Endothelial cell of umbilical vein (primary cell): ENCODE data around the gene CZIB. TPM values are rescaled to one million over a fixed set of nuclear protein-coding genes. Genes with fewer than 3 reads are reported as not detected.

ENCODE experiments used
- BruUV-seq: library from RNA; stranded (reverse); fragments of 400-500 nt; replicated peaks from 2 replicates; lab custom pipeline; 2021; lab: Mats Ljungman, UMichigan
- CTCF ChIA-PET: fragments of 300-600, 350-600 bp; sonication (Branson Sonifier 250); formaldehyde crosslinking; loops from one replicate; lab custom pipeline; 2021; ENCODE audit warnings: antibody characterized with exemption, inconsistent platforms; lab: Charles Lee
- POLR2A ChIA-PET: fragments of 300-600, 350-600 bp; sonication (Branson Sonifier 250); formaldehyde crosslinking; loops from one replicate; lab custom pipeline; 2021; ENCODE audit warnings: antibody characterized with exemption, inconsistent platforms; lab: Charles Lee
- DNase-seq: peaks from one replicate; pipeline ENCODE4 v3.0.0-alpha.2; 2011; ENCODE audit warnings: low read depth, low spot score
- FAIRE-seq: peaks from 2 replicates; lab custom pipeline; 2011; peaks lifted over from hg19 to GRCh38; lab: Jason Lieb, UNC
- H2AFZ ChIP-seq: 2 replicates; pipeline ENCODE4 v1.6.0; 2012; ENCODE audit warnings: low read depth, low read length, control low read depth, inconsistent platforms
- H3K27ac ChIP-seq: 2 replicates; pipeline ENCODE4 v1.5.1; 2011; ENCODE audit warnings: low read depth, mild to moderate bottlenecking, control low read depth, low read length, moderate library complexity; ENCODE audit not compliant: insufficient read depth
- H3K27me3 ChIP-seq, 2 experiments: 2 replicates each; pipeline versions ENCODE4 v1.6.0 to v1.6.1; 2011; ENCODE audit warnings: low read length in 2 of 2, mixed read lengths in 1 of 2; ENCODE audit not compliant: control insufficient read depth in 2 of 2, insufficient read depth in 2 of 2
- H3K36me3 ChIP-seq, 2 experiments: 2 replicates in 1 of 2; 3 replicates in 1 of 2; pipeline ENCODE4 v1.5.1; 2011; ENCODE audit warnings: low read length in 2 of 2, mild to moderate bottlenecking in 1 of 2, moderate library complexity in 1 of 2; ENCODE audit not compliant: control insufficient read depth in 2 of 2, insufficient read depth in 2 of 2; ENCODE audit errors: extremely low read depth in 1 of 2
- H3K4me1 ChIP-seq: 3 replicates; pipeline ENCODE4 v1.5.1; 2011; ENCODE audit warnings: mild to moderate bottlenecking, low read length; ENCODE audit not compliant: control insufficient read depth, insufficient read depth; ENCODE audit errors: extremely low read depth
- H3K4me2 ChIP-seq: 2 replicates; pipeline ENCODE4 v1.6.1; 2011; ENCODE audit warnings: low read length, control low read depth, mixed read lengths; ENCODE audit not compliant: insufficient read depth
- H3K4me3 ChIP-seq, 3 experiments: fragments of 200-600 bp in 1 of 3; sonication (generic), shearing (Covaris generic) in 1 of 3; replicated peaks in 1 of 3; 2 replicates each; pipeline ENCODE4 v1.5.1; 2011 to 2016; ENCODE audit warnings: control low read depth in 3 of 3, low read length in 3 of 3, mild to moderate bottlenecking in 2 of 3, inconsistent platforms in 1 of 3, low read depth in 1 of 3, moderate library complexity in 1 of 3; ENCODE audit not compliant: insufficient read depth in 1 of 3
- H3K79me2 ChIP-seq: 2 replicates; pipeline ENCODE4 v1.6.0; 2012; ENCODE audit warnings: low read length, inconsistent platforms; ENCODE audit not compliant: control insufficient read depth, insufficient read depth
- H3K9ac ChIP-seq: replicated peaks from 2 replicates; pipeline ENCODE3; 2011; ENCODE audit warnings: low read length, control low read depth; ENCODE audit not compliant: insufficient read depth; ENCODE audit errors: extremely low read depth
- H3K9me1 ChIP-seq: replicated peaks from 3 replicates; pipeline ENCODE4 v1.6.0; 2011; ENCODE audit warnings: mild to moderate bottlenecking, low read length; ENCODE audit not compliant: control insufficient read depth, insufficient read depth; ENCODE audit errors: extremely low read depth
- H3K9me3 ChIP-seq: replicated peaks from 2 replicates; pipeline ENCODE4 v1.5.1; 2012; ENCODE audit warnings: low read length, inconsistent platforms; ENCODE audit not compliant: control insufficient read depth, insufficient read depth
- H4K20me1 ChIP-seq: replicated peaks from 2 replicates; pipeline ENCODE3; 2011; ENCODE audit warnings: mild to moderate bottlenecking, low read length; ENCODE audit not compliant: control insufficient read depth, insufficient read depth; ENCODE audit errors: extremely low read depth
- CTCF ChIP-seq, 2 donors: IDR thresholded peaks; 1 replicate in 1 of 2; 2 replicates in 1 of 2; pipeline ENCODE4 v1.5.1; 2011; ENCODE audit warnings: low read length in 2 of 2, mild to moderate bottlenecking in 2 of 2, moderate library complexity in 2 of 2, control low read depth in 1 of 2, inconsistent platforms in 1 of 2, low read depth in 1 of 2; ENCODE audit not compliant: insufficient read depth in 1 of 2; ENCODE audit errors: extremely low read depth in 1 of 2
- EZH2 ChIP-seq: IDR thresholded peaks from 2 replicates; pipeline ENCODE4 v1.6.1; 2012; ENCODE audit warnings: borderline replicate concordance, low read depth, mild to moderate bottlenecking, moderate library complexity, low read length, inconsistent platforms; ENCODE audit not compliant: severe bottlenecking
- FOS ChIP-seq: IDR thresholded peaks from 2 replicates; pipeline ENCODE4 v1.6.1; 2011; ENCODE audit warnings: mild to moderate bottlenecking, low read length, moderate library complexity, borderline replicate concordance; ENCODE audit not compliant: insufficient read depth
- GATA2 ChIP-seq: IDR thresholded peaks from 2 replicates; pipeline ENCODE4 v1.7.0; 2011; ENCODE audit warnings: low read depth, mild to moderate bottlenecking, moderate library complexity, mixed read lengths, low read length; ENCODE audit not compliant: insufficient read length, insufficient read depth
- JUN ChIP-seq: IDR thresholded peaks from 2 replicates; pipeline ENCODE4 v1.6.1; 2011; ENCODE audit warnings: borderline replicate concordance, low read depth; ENCODE audit not compliant: insufficient read length, insufficient read depth
- MAX ChIP-seq: IDR thresholded peaks from 2 replicates; pipeline ENCODE4 v1.6.1; 2011; ENCODE audit not compliant: insufficient read depth, insufficient read length
- MYC ChIP-seq: IDR thresholded peaks from one replicate; pipeline ENCODE4 v1.6.1; 2011; ENCODE audit warnings: mild to moderate bottlenecking, low read depth, low read length
- POLR2A ChIP-seq: IDR thresholded peaks from 2 replicates; pipeline ENCODE4 v1.6.1; 2012; ENCODE audit warnings: low read depth, mild to moderate bottlenecking, control low read depth, low read length
- POLR2AphosphoS5 ChIP-seq: IDR thresholded peaks from 2 replicates; pipeline ENCODE4 v1.6.1; 2012; ENCODE audit warnings: low read depth, mild to moderate bottlenecking, control low read depth, low read length, moderate library complexity; ENCODE audit not compliant: insufficient read depth
- dilution Hi-C: fragments of 300-500 bp; cut with MboI; formaldehyde crosslinking; loops from one replicate; pipeline ENCODE4 v1.15.0; 2019; ENCODE audit warnings: low sequenced_read_pairs; ENCODE audit not compliant: extremely low pct_ligation_motif_present
- intact Hi-C: fragments of 100-400 bp; cut with micrococcal nuclease; formaldehyde crosslinking; loops from one replicate; pipeline ENCODE4 v1.10.0; 2022
- polyA plus RNA-seq, 4 experiments: library from polyadenylated mRNA; depleted of rRNA in 3 of 4; stranded (reverse) in 3 of 4; unstranded in 1 of 4; fragments of >200 nt; gene quantifications; 2 replicates each; pipeline versions ENCODE4 v1.2.1 to v1.2.3, GENCODE V29; 2011 to 2012; ENCODE audit warnings: missing spikeins in 1 of 4
- total RNA-seq: library from RNA; stranded (reverse); gene quantifications from 2 replicates; pipeline ENCODE4 v1.2.3, GENCODE V29; 2021

Gene CZIB
- total and polyA plus RNA-seq, 2 donors (not counting 3 experiments of a cell fraction or from before 2014, with no cell fraction given), result 60.1 to 65.9 TPM

- no peaks in the 10 kb centered on the region for H4K20me1 ChIP-seq
- DNase-seq, result no peak
- H3K9me1 ChIP-seq, result no peaks in the 10 kb centered on the region
- dilution Hi-C loops, result no loop called here
- H3K79me2 ChIP-seq, result peaks cover 15% of the 10 kb centered on the region
- no peak overlapping the region for H3K27ac ChIP-seq
- no peaks in the 10 kb centered on the region for H3K9me3 ChIP-seq
- no TSS peak for BruUV-seq
- H2AFZ ChIP-seq, result no peak overlapping the region
- H3K27me3 ChIP-seq, result no peaks in the 10 kb centered on the region
- peaks cover 12% of the 10 kb centered on the region for H3K4me1 ChIP-seq
- TF ChIP-seq FOS, result no peak
- TF ChIP-seq MAX, result no peak
- TF ChIP-seq POLR2A, result no peak
- no peak for TF ChIP-seq JUN
- no peak for TF ChIP-seq CTCF (IDR thresholded peaks at IDR 0.05; ENCODE audit: extremely low read depth in 1 of 2, insufficient read depth in 1 of 2, low read depth in 1 of 2, low read length in 2 of 2)
- TF ChIP-seq GATA2, result no peak
- no peak for TF ChIP-seq POLR2AphosphoS5
- no peak for TF ChIP-seq EZH2
- no peak for TF ChIP-seq MYC
- ChIA-PET CTCF (no interaction called here), POLR2A (no interaction called here)
- no peak overlapping the region for H3K4me3 ChIP-seq
- H3K4me2 ChIP-seq, result no peak overlapping the region
- no peak overlapping the region for H3K9ac ChIP-seq
- intact Hi-C loops, result no loop called here
- no peak for FAIRE-seq
- peaks cover 0 to 7% of the 10 kb centered on the region in 2 experiments for H3K36me3 ChIP-seq
Observed at GRCh38 chr1:53241828-53242227, 21.4 kb upstream of the CZIB start.
